Natural killer cell (primary cell): ENCODE results near the gene PARVB. TPM values are rescaled to one million over a fixed set of nuclear protein-coding genes. Genes with fewer than 3 reads are reported as not detected.

ENCODE experiments used
- ATAC-seq, 3 donors: fragments of 150-1000 bp in 2 of 3; fragments of 200-7000 bp in 1 of 3; cut with Tn5 transposase; 1 replicate in 1 of 3; 2 replicates in 2 of 3; pipeline ENCODE4 v1.10.0; 2021; ENCODE audit warnings: mild to moderate bottlenecking in 2 of 3, moderate library complexity in 2 of 3
- DNase-seq, 2 donors: peaks; one replicate each; pipeline versions ENCODE4 v3.0.0 to v3.0.0-alpha.2; 2013 to 2021; ENCODE audit warnings: mixed read lengths in 1 of 2
- H3K27ac ChIP-seq: one replicate; pipeline ENCODE4 v1.5.1; 2013; ENCODE audit warnings: mild to moderate bottlenecking, low read length
- H3K27me3 ChIP-seq: one replicate; pipeline ENCODE4 v1.6.1; 2013; ENCODE audit warnings: low read length; ENCODE audit not compliant: control insufficient read depth, insufficient read depth
- H3K36me3 ChIP-seq: one replicate; pipeline ENCODE4 v1.6.1; 2013; ENCODE audit warnings: low read length; ENCODE audit not compliant: control insufficient read depth, insufficient read depth
- H3K4me1 ChIP-seq: one replicate; pipeline ENCODE4 v1.6.1; 2013; ENCODE audit warnings: low read length; ENCODE audit not compliant: control insufficient read depth, insufficient read depth
- H3K4me3 ChIP-seq: one replicate; pipeline ENCODE4 v1.5.1; 2013; ENCODE audit warnings: low read length
- H3K9me3 ChIP-seq: one replicate; pipeline ENCODE4 v1.6.1; 2013; ENCODE audit warnings: low read length; ENCODE audit not compliant: control insufficient read depth, insufficient read depth
- H3K27ac Mint-ChIP-seq, 2 donors: one replicate each; pipeline ENCODE4 v1.8.0; 2022; ENCODE audit warnings: mild to moderate bottlenecking in 2 of 2, mixed read lengths in 2 of 2, moderate library complexity in 1 of 2
- H3K27me3 Mint-ChIP-seq, 2 donors: one replicate each; pipeline ENCODE4 v1.8.0; 2022; ENCODE audit warnings: low read depth in 2 of 2, mixed read lengths in 2 of 2
- H3K36me3 Mint-ChIP-seq: one replicate; pipeline ENCODE4 v1.8.0; 2022; ENCODE audit warnings: mixed read lengths
- H3K4me1 Mint-ChIP-seq, 2 donors: one replicate each; pipeline ENCODE4 v1.8.0; 2022; ENCODE audit warnings: mixed read lengths in 2 of 2
- H3K4me3 Mint-ChIP-seq: one replicate; pipeline ENCODE4 v1.8.0; 2022; ENCODE audit warnings: mild to moderate bottlenecking, moderate library complexity, mixed read lengths
- H3K9me3 Mint-ChIP-seq, 2 donors: one replicate each; pipeline ENCODE4 v1.8.0; 2022; ENCODE audit warnings: mixed read lengths in 2 of 2
- WGBS: methylation state at CpG from one replicate; pipeline ENCODE4 v1.1.7; 2013; ENCODE audit warnings: missing lambda C conversion rate; ENCODE audit not compliant: insufficient coverage; 5-methylcytosine and 5-hydroxymethylcytosine counted together
- intact Hi-C: fragments of 100-400 bp; cut with micrococcal nuclease; formaldehyde crosslinking; loops from one replicate; pipeline ENCODE4 v1.14.2; 2022
- total RNA-seq, 4 donors: library from RNA; stranded (reverse); fragments of 120-200 nt in 1 of 4; gene quantifications; one replicate each; pipeline versions ENCODE4 v1.2.3 to v1.2.4, GENCODE V29; 2013 to 2022
- TF ChIP-seq, protein P1 (sequence below): fragments of 200-600 bp; IDR thresholded peaks from one replicate; pipeline ENCODE4 v1.8.0; 2022; ENCODE audit warnings: antibody characterized with exemption

The PARVB gene
- total RNA-seq, 3 donors from 2014 or later (not counting 1 experiment from before 2014, with no cell fraction given), result 2.9 to 12.5 (median 8.1) TPM

GRCh38 chr22:44099696-44100095 lies 75.6 kb downstream of the PARVB start:
- Mint-ChIP-seq H3K4me3 (no peak overlapping the region), H3K4me1 (no peaks in the 10 kb centered on the region), H3K9me3 (no peaks in the 10 kb centered on the region), H3K36me3 (no peaks in the 10 kb centered on the region), H3K27me3 (no peaks in the 10 kb centered on the region), H3K27ac (no peak overlapping the region)
- ATAC-seq (no peak), DNase-seq (no peak)
- H3K4me1 ChIP-seq, result no peaks in the 10 kb centered on the region
- no peaks in the 10 kb centered on the region for H3K36me3 ChIP-seq
- TF ChIP-seq, protein P1, sequence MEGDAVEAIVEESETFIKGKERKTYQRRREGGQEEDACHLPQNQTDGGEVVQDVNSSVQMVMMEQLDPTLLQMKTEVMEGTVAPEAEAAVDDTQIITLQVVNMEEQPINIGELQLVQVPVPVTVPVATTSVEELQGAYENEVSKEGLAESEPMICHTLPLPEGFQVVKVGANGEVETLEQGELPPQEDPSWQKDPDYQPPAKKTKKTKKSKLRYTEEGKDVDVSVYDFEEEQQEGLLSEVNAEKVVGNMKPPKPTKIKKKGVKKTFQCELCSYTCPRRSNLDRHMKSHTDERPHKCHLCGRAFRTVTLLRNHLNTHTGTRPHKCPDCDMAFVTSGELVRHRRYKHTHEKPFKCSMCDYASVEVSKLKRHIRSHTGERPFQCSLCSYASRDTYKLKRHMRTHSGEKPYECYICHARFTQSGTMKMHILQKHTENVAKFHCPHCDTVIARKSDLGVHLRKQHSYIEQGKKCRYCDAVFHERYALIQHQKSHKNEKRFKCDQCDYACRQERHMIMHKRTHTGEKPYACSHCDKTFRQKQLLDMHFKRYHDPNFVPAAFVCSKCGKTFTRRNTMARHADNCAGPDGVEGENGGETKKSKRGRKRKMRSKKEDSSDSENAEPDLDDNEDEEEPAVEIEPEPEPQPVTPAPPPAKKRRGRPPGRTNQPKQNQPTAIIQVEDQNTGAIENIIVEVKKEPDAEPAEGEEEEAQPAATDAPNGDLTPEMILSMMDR, result no peak
- no peaks in the 10 kb centered on the region for H3K9me3 ChIP-seq
- H3K27ac ChIP-seq, result no peak overlapping the region
- 91% methylated on average over 13 of the region's 13 CpGs for WGBS
- no peaks in the 10 kb centered on the region for H3K27me3 ChIP-seq
- intact Hi-C loops, result no loop called here
- H3K4me3 ChIP-seq, result no peak overlapping the region

DNA sequence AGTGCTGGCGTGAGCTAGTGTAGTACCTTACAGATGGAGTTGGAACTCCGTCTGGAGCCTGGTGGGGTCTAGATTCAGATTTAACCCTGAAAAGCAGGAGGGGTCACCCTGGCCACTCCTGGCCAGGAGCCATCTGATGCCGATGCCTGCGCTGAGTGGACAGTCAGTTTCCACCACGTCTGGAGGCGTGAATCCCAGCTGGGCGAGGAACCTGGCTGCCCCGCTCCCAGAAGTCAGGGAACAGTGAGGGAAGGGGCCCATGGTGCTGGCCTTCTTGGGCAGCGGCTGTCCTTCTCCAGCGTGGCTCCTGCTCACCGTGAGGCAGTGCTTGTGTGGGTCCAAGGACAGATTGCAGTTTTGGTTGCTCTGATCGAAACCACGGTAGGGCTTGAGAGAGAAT lies 76.3 kb downstream of the PARVB start:
- no peaks in the 10 kb centered on the region for H3K4me1 ChIP-seq
- H3K4me3 ChIP-seq, result no peak overlapping the region
- H3K9me3 ChIP-seq, result no peaks in the 10 kb centered on the region
- Mint-ChIP-seq H3K9me3 (no peaks in the 10 kb centered on the region), H3K27me3 (no peaks in the 10 kb centered on the region), H3K4me1 (no peaks in the 10 kb centered on the region), H3K27ac (no peak overlapping the region), H3K36me3 (no peaks in the 10 kb centered on the region), H3K4me3 (no peak overlapping the region)
- H3K27ac ChIP-seq, result no peak overlapping the region
- H3K36me3 ChIP-seq, result no peaks in the 10 kb centered on the region
- 94% methylated on average over 13 of the region's 13 CpGs for WGBS
- intact Hi-C loops, result no loop called here
- ATAC-seq (no peak), DNase-seq (no peak)
- TF ChIP-seq, protein P1, result no peak
- H3K27me3 ChIP-seq, result no peaks in the 10 kb centered on the region

DNA sequence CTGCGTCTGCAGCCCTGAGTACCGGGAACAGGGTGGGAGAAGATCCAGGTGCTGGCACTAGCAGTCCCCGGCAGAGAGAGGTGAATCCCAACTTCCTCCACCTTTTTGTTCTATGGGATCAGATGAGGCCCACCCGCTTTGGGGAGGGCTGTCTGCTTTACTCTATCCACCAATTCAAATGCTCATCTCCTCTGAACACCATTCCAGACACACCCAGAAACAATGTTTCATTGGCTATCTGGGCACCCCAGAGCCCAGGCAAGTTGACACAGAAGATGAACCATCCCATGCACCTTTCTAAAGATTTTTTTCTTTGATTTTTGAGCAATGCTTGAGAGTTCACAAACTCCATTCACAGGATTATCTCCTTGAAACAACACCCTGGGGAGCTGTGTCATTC lies 78.0 kb downstream of the PARVB start:
- TF ChIP-seq, protein P1, result no peak
- Mint-ChIP-seq H3K27ac (no peak overlapping the region), H3K36me3 (no peaks in the 10 kb centered on the region), H3K27me3 (no peaks in the 10 kb centered on the region), H3K4me3 (no peak overlapping the region), H3K4me1 (no peaks in the 10 kb centered on the region), H3K9me3 (no peaks in the 10 kb centered on the region)
- intact Hi-C loops, result no loop called here
- Histone ChIP-seq H3K9me3 (no peaks in the 10 kb centered on the region), H3K4me3 (no peak overlapping the region), H3K4me1 (no peaks in the 10 kb centered on the region), H3K27me3 (no peaks in the 10 kb centered on the region), H3K36me3 (no peaks in the 10 kb centered on the region), H3K27ac (no peak overlapping the region)
- 96% methylated on average over 4 of the region's 4 CpGs for WGBS
- no peak for ATAC-seq
- DNase-seq, result no peak

GRCh38 chr22:44102856-44103255 lies 78.8 kb downstream of the PARVB start:
- Mint-ChIP-seq H3K9me3 (no peaks in the 10 kb centered on the region), H3K27me3 (no peaks in the 10 kb centered on the region), H3K4me1 (no peaks in the 10 kb centered on the region), H3K27ac (no peak overlapping the region), H3K4me3 (no peak overlapping the region), H3K36me3 (no peaks in the 10 kb centered on the region)
- ATAC-seq (no peak), DNase-seq (no peak)
- Histone ChIP-seq H3K36me3 (no peaks in the 10 kb centered on the region), H3K4me1 (no peaks in the 10 kb centered on the region), H3K27me3 (no peaks in the 10 kb centered on the region), H3K27ac (no peak overlapping the region), H3K9me3 (no peaks in the 10 kb centered on the region), H3K4me3 (no peak overlapping the region)
- intact Hi-C loops, result no loop called here
- TF ChIP-seq, protein P1, result no peak
- 95% methylated on average over 3 of the region's 3 CpGs for WGBS
